Pancreas (tissue), 10 donors: ENCODE results near the gene TC2N. TPM values are rescaled to one million over a fixed set of nuclear protein-coding genes. Genes with fewer than 3 reads are reported as not detected.

ENCODE experiments used
- ATAC-seq, 4 donors: fragments of 200-7000 bp; cut with Tn5 transposase; one replicate each; pipeline versions ENCODE4 v1.8.0 to v1.9.1; 2020; ENCODE audit warnings: mild to moderate bottlenecking in 4 of 4, moderate library complexity in 4 of 4
- DNase-seq, 6 donors: peaks; one replicate each; pipeline ENCODE4 v3.0.0-alpha.2; 2020
- FAIRE-seq: peaks from 2 replicates; lab custom pipeline; 2012; peaks lifted over from hg19 to GRCh38; lab: Jason Lieb, UNC
- H3K27ac ChIP-seq, 4 donors: fragments of 200-600 bp; sonication (generic); 1 replicate in 3 of 4; 2 replicates in 1 of 4; pipeline versions ENCODE4 v1.5.0 to v1.8.0; 2020
- H3K27me3 ChIP-seq, 4 donors: fragments of 200-600 bp; one replicate each; pipeline ENCODE4 v1.8.0; 2021
- H3K36me3 ChIP-seq, 3 donors: fragments of 200-600 bp; sonication (generic) in 1 of 3; one replicate each; pipeline versions ENCODE4 v1.5.0 to v1.8.0; 2020 to 2021
- H3K4me1 ChIP-seq, 3 donors: fragments of 200-600 bp; one replicate each; pipeline ENCODE4 v1.8.0; 2021
- H3K4me3 ChIP-seq, 4 donors: fragments of 200-600 bp; sonication (generic) in 2 of 4; one replicate each; pipeline versions ENCODE4 v1.5.0 to v1.8.0; 2020 to 2021
- H3K9me3 ChIP-seq, 4 donors: fragments of 200-600 bp; one replicate each; pipeline ENCODE4 v1.8.0; 2021
- CTCF ChIP-seq, 4 donors: fragments of 200-600 bp; sonication (generic) in 3 of 4; IDR thresholded peaks; one replicate each; pipeline versions ENCODE4 v1.5.0 to v1.8.0; 2021; ENCODE audit warnings: antibody characterized with exemption in 4 of 4
- WGBS, 2 donors: extraction: QIAGEN DNeasy Blood & Tissue Kit; methylation state at CpG; one replicate each; pipeline ENCODE4 v1.1.7; 2013; 5-methylcytosine and 5-hydroxymethylcytosine counted together
- intact Hi-C, 3 donors: fragments of 100-400 bp; cut with DNase I; formaldehyde crosslinking; loops; one replicate each; pipeline versions ENCODE4 v1.11.1 to v1.14.2; 2022
- polyA plus RNA-seq, 2 donors: library from polyadenylated mRNA; stranded (reverse); fragments of 200-250 nt; gene quantifications; one replicate each; pipeline ENCODE4 v1.2.3, GENCODE V29; 2013
- total RNA-seq, 6 donors: library from RNA; stranded (reverse); fragmentation: NEBNext Ultra II Directional in 4 of 6; extraction: Animal tissue kit (Norgen Biotek cat#: 25700) in 4 of 6; gene quantifications; one replicate each; pipeline versions ENCODE4 v1.2.1 to v1.2.4, GENCODE V29; 2021 to 2023
- donor health status: healthy with polysubstance abuse.
- donor health status: DM: no; HTN: no; CAD: no; lungs with moderate emphysema.
- donor health status: DM: no; HTN: no; CAD: no.
- donor health status: control.
- donor health status: control.
- donor health status: Bipolar disorder and iron deficiency.
- donor health status: DM: yes; HTN: yes; CAD: no.
- donor health status: DM: no; HTN: no; CAD: no.
- donor health status: DM: no; HTN: no; CAD: no.
- donor health status: DM: yes; HTN: yes; CAD: no.

Gene TC2N
- total and polyA plus RNA-seq, 8 donors: 23.9 to 215 (median 112) TPM

- DNase-seq (peak; percentile 71 to 85 (median 80)), FAIRE-seq (no peak), ATAC-seq (peak; percentile 73 to 79 (median 76))
- no peak overlapping the region for H3K4me3 ChIP-seq
- no peaks in the 10 kb centered on the region for H3K27me3 ChIP-seq
- H3K27ac ChIP-seq: peak overlapping the region; percentile 47 to 82 (median 62)
- no peaks in the 10 kb centered on the region for H3K9me3 ChIP-seq
- no peak for TF ChIP-seq CTCF (IDR thresholded peaks at IDR 0.05)
- intact Hi-C loops: loop anchor here in 1 of 3 donors (10.0 kb wide), 1 partner anchor 142 kb away; no protein-coding TSS in a partner anchor
- H3K4me1 ChIP-seq: peaks cover 34 to 61% (median 48%) of the 10 kb centered on the region in 3 donors
- WGBS, 2 donors: 9 to 12% methylated on average over 10 of the region's 10 CpGs
- no peaks in the 10 kb centered on the region for H3K36me3 ChIP-seq
These were observed 29.9 kb upstream of the TC2N start for GRCh38 chr14:91897106-91897701.

- H3K4me3 ChIP-seq: no peak overlapping the region
- DNase-seq (no peak), ATAC-seq (no peak), FAIRE-seq (no peak)
- H3K27me3 ChIP-seq: no peaks in the 10 kb centered on the region
- intact Hi-C loops: loop anchor here in 1 of 3 donors (10.0 kb wide), 1 partner anchor 142 kb away; no protein-coding TSS in a partner anchor
- TF ChIP-seq CTCF (IDR thresholded peaks at IDR 0.05): no peak
- no peaks in the 10 kb centered on the region for H3K36me3 ChIP-seq
- H3K9me3 ChIP-seq: no peaks in the 10 kb centered on the region
- peak overlapping the region in 2 of 4 donors; percentile 75 to 82 for H3K27ac ChIP-seq
- H3K4me1 ChIP-seq: peaks cover 26 to 57% (median 40%) of the 10 kb centered on the region in 3 donors
- WGBS, 2 donors: 97 to 98% methylated on average over 4 of the region's 4 CpGs
These were observed 29.1 kb upstream of the TC2N start for GRCh38 chr14:91896419-91896818.

- Histone ChIP-seq H3K4me1 (peaks cover 23 to 57% (median 37%) of the 10 kb centered on the region in 3 donors), H3K9me3 (no peaks in the 10 kb centered on the region), H3K4me3 (no peak overlapping the region), H3K27me3 (no peaks in the 10 kb centered on the region), H3K36me3 (no peaks in the 10 kb centered on the region), H3K27ac (peak overlapping the region in 1 of 4 donors; percentile 78)
- intact Hi-C loops: loop anchor here in 1 of 3 donors (10.0 kb wide), 1 partner anchor 139 kb away; no protein-coding TSS in a partner anchor
- DNase-seq (no peak), FAIRE-seq (no peak), ATAC-seq (no peak)
- no peak for TF ChIP-seq CTCF (IDR thresholded peaks at IDR 0.05)
- 92 to 93% methylated on average over 4 of the region's 4 CpGs for WGBS, 2 donors
These were observed 26.3 kb upstream of the TC2N start for GRCh38 chr14:91893669-91894068.

GRCh38 chr14:91893007-91893406, 25.7 kb upstream of the TC2N start:
- H3K36me3 ChIP-seq: no peaks in the 10 kb centered on the region
- no peak for FAIRE-seq
- no peak for ATAC-seq

More at GRCh38 chr14:91893007-91893406, 25.7 kb upstream of the TC2N start:
- peak in 2 of 4 donors; percentile 10 to 36 for TF ChIP-seq CTCF (IDR thresholded peaks at IDR 0.05)
- Histone ChIP-seq H3K27ac (peak overlapping the region in 2 of 4 donors; percentile 78 to 84), H3K4me3 (no peak overlapping the region), H3K9me3 (no peaks in the 10 kb centered on the region), H3K27me3 (no peaks in the 10 kb centered on the region), H3K4me1 (peaks cover 26 to 52% (median 37%) of the 10 kb centered on the region in 3 donors)
- 43 to 45% methylated on average over 7 of the region's 7 CpGs for WGBS, 2 donors
- DNase-seq: no peak
- intact Hi-C loops: loop anchor here in 1 of 3 donors (10.0 kb wide), 1 partner anchor 138 kb away; no protein-coding TSS in a partner anchor
